HL-60 (cell line): ENCODE measurements around the gene MACROD2.

Experiments
- DNase-seq, 2 experiments: peaks; one replicate each; pipeline ENCODE4 v3.0.0-alpha.2; 2010 to 2020; ENCODE audit warnings: low read depth in 1 of 2, low spot score in 1 of 2
- H3K27ac ChIP-seq: fragments of 250-450 bp; sonication (Bioruptor Pico); replicated peaks from 2 replicates; pipeline ENCODE4 v1.5.1; 2020; ENCODE audit warnings: mild to moderate bottlenecking, moderate library complexity
- H3K27me3 ChIP-seq: fragments of 250-450 bp; sonication (Bioruptor Pico); 2 replicates; pipeline ENCODE4 v1.5.1; 2021; ENCODE audit warnings: mild to moderate bottlenecking, moderate library complexity; ENCODE audit not compliant: insufficient read depth, poor library complexity, severe bottlenecking
- H3K4me3 ChIP-seq: replicated peaks from 2 replicates; pipeline ENCODE4 v1.5.1; 2011; ENCODE audit warnings: mild to moderate bottlenecking, control low read depth, low read length; ENCODE audit not compliant: insufficient read depth
- GABPA ChIP-seq: IDR thresholded peaks from 2 replicates; pipeline ENCODE4 v1.6.1; 2012; ENCODE audit warnings: low read depth
- POLR2AphosphoS5 ChIP-seq: IDR thresholded peaks from 2 replicates; pipeline ENCODE4 v1.6.1; 2012; ENCODE audit warnings: low read depth
- SPI1 ChIP-seq: IDR thresholded peaks from 2 replicates; pipeline ENCODE4 v1.6.1; 2012; ENCODE audit warnings: low read depth, mild to moderate bottlenecking, borderline replicate concordance
- TF ChIP-seq, protein P1 (sequence below): IDR thresholded peaks from 2 replicates; pipeline ENCODE4 v1.6.1; 2012; ENCODE audit warnings: low read depth; ENCODE audit not compliant: insufficient replicate concordance
- TF ChIP-seq, protein P2 (sequence below): IDR thresholded peaks from one replicate; pipeline ENCODE4 v1.5.1; 2011; ENCODE audit warnings: low read length, control low read depth, inconsistent platforms; ENCODE audit not compliant: insufficient read depth

MACROD2 gene

DNA sequence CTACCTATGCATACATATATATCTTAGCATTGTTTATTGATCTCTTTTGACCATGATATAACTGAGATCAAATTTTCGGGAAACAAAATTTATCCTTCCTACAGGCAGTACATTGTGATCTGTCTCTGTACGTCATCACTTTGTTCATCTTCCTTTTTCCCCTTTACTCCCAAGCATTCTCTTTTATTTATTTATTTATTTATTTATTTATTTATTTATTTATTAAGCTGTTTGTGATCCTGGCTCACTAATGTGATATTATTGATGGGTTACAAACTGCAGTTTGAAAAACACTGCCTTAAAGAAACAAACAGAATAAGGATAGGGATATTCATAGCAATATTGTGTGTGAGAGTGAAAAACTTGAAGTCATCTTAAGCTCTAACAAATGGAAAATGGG, 51.2 kb downstream of the MACROD2 start:
- no peak overlapping the region for H3K4me3 ChIP-seq
- DNase-seq, result no peak
- H3K27ac ChIP-seq, result no peak overlapping the region
- TF ChIP-seq GABPA, result no peak
- TF ChIP-seq, protein P1, sequence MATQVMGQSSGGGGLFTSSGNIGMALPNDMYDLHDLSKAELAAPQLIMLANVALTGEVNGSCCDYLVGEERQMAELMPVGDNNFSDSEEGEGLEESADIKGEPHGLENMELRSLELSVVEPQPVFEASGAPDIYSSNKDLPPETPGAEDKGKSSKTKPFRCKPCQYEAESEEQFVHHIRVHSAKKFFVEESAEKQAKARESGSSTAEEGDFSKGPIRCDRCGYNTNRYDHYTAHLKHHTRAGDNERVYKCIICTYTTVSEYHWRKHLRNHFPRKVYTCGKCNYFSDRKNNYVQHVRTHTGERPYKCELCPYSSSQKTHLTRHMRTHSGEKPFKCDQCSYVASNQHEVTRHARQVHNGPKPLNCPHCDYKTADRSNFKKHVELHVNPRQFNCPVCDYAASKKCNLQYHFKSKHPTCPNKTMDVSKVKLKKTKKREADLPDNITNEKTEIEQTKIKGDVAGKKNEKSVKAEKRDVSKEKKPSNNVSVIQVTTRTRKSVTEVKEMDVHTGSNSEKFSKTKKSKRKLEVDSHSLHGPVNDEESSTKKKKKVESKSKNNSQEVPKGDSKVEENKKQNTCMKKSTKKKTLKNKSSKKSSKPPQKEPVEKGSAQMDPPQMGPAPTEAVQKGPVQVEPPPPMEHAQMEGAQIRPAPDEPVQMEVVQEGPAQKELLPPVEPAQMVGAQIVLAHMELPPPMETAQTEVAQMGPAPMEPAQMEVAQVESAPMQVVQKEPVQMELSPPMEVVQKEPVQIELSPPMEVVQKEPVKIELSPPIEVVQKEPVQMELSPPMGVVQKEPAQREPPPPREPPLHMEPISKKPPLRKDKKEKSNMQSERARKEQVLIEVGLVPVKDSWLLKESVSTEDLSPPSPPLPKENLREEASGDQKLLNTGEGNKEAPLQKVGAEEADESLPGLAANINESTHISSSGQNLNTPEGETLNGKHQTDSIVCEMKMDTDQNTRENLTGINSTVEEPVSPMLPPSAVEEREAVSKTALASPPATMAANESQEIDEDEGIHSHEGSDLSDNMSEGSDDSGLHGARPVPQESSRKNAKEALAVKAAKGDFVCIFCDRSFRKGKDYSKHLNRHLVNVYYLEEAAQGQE, result no peak
- TF ChIP-seq, protein P2, sequence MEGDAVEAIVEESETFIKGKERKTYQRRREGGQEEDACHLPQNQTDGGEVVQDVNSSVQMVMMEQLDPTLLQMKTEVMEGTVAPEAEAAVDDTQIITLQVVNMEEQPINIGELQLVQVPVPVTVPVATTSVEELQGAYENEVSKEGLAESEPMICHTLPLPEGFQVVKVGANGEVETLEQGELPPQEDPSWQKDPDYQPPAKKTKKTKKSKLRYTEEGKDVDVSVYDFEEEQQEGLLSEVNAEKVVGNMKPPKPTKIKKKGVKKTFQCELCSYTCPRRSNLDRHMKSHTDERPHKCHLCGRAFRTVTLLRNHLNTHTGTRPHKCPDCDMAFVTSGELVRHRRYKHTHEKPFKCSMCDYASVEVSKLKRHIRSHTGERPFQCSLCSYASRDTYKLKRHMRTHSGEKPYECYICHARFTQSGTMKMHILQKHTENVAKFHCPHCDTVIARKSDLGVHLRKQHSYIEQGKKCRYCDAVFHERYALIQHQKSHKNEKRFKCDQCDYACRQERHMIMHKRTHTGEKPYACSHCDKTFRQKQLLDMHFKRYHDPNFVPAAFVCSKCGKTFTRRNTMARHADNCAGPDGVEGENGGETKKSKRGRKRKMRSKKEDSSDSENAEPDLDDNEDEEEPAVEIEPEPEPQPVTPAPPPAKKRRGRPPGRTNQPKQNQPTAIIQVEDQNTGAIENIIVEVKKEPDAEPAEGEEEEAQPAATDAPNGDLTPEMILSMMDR, result no peak
- H3K27me3 ChIP-seq, result no peaks in the 10 kb centered on the region

DNA sequence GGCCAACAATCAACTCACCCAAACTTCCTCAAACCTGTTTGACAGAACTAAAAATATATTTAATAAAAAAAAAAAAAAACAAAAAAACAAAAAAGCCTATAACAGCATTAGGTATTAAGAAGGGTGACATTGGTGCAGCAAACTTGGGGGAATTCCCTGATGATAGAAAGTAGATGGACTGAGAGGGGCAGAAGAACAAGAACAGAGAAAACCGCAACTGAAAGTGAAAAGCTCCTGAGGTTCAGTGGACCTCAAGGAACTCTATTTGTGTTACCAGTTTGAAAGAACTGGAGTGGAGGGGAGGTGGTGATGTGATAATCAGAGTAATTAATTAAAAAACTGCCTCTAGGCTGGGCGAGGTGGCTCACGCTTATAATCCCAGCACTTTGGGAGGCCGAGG, 53.8 kb downstream of the MACROD2 start:
- Histone ChIP-seq H3K27me3 (no peaks in the 10 kb centered on the region), H3K27ac (no peak overlapping the region), H3K4me3 (no peak overlapping the region)
- TF ChIP-seq, protein P2, result no peak
- TF ChIP-seq, protein P1, result no peak
- TF ChIP-seq POLR2AphosphoS5 (no peak), GABPA (no peak), SPI1 (no peak)
- no peak for DNase-seq

DNA sequence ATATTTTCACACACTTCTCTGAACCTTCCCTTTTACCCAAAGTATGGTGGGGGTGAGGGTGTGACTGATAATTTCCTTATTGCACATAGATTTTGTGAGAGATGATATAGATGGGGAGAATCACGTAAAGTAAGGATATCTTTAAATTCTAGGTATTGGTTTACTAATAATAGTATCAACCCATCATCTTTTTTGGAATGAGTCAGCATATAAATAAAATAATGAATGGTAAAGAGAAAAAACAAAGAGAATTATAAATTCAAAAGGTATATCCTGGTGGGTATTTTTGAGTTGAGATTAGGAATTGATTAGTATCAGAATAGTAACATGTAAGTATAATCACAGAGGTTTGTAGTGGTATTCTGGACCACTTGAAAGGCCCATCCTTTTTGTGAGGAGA, 56.1 kb downstream of the MACROD2 start:
- TF ChIP-seq, protein P1, result no peak
- no peak for TF ChIP-seq POLR2AphosphoS5
- TF ChIP-seq, protein P2, result no peak
- no peak for DNase-seq
- no peaks in the 10 kb centered on the region for H3K27me3 ChIP-seq
- no peak overlapping the region for H3K27ac ChIP-seq
- H3K4me3 ChIP-seq, result no peak overlapping the region
